Upper lobe of left lung (tissue), 4 donors: ENCODE data around the gene INIP.

Experiments used
- EP300 ChIP-seq, 4 donors: sonication (generic); formaldehyde crosslinking; IDR thresholded peaks; one replicate each; pipeline ENCODE4 v1.5.1; 2017; ENCODE audit warnings: antibody characterized with exemption in 4 of 4, control low read depth in 2 of 4
- POLR2A ChIP-seq, 4 donors: fragments of 450-650 bp; IDR thresholded peaks; one replicate each; pipeline ENCODE4 v1.5.1; 2016 to 2017; ENCODE audit warnings: antibody characterized with exemption in 4 of 4, mild to moderate bottlenecking in 2 of 4
- POLR2AphosphoS5 ChIP-seq, 2 donors: sonication (generic); formaldehyde crosslinking; IDR thresholded peaks; one replicate each; pipeline ENCODE4 v1.5.1; 2017; ENCODE audit warnings: antibody characterized with exemption in 2 of 2
- TF ChIP-seq, protein P1 (sequence below), 6 experiments: fragments of 450-650 bp in 4 of 6; fragments of 200-600 bp in 2 of 6; sonication (generic) in 2 of 6; IDR thresholded peaks; one replicate each; pipeline ENCODE4 v1.5.1; 2016 to 2019; ENCODE audit warnings: antibody characterized with exemption in 6 of 6

DNA sequence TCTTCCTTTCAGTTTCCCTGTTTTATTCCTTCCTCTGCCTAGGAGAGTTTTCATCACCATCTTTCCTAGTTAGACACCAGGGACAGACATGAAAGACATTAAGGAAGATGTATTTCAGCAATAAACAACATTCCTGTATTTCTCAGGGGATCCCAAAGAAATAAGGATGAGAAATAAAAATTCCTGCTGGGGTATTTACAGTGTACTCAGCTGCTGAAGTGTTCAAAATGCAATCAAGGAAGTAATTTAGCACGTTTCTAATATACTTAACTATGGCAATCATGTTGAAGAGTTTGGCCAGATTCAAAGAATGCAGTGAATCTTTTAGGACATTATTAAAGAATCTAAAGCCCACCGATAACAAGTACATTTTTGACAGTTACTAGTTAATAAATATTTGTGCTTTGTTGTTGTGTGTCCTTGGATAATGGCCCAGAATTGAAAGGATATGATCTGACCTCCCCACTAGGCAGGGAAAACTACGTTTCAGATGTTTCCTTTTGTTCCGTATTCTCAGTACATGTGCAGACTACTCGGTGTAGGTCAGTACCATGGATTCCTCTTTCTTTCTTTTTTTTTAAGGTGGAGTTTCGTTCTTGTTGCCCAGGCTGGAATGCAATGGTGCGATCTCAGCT is 46.8 kb downstream of the INIP start:
- TF ChIP-seq, protein P1, sequence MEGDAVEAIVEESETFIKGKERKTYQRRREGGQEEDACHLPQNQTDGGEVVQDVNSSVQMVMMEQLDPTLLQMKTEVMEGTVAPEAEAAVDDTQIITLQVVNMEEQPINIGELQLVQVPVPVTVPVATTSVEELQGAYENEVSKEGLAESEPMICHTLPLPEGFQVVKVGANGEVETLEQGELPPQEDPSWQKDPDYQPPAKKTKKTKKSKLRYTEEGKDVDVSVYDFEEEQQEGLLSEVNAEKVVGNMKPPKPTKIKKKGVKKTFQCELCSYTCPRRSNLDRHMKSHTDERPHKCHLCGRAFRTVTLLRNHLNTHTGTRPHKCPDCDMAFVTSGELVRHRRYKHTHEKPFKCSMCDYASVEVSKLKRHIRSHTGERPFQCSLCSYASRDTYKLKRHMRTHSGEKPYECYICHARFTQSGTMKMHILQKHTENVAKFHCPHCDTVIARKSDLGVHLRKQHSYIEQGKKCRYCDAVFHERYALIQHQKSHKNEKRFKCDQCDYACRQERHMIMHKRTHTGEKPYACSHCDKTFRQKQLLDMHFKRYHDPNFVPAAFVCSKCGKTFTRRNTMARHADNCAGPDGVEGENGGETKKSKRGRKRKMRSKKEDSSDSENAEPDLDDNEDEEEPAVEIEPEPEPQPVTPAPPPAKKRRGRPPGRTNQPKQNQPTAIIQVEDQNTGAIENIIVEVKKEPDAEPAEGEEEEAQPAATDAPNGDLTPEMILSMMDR (IDR thresholded peaks at IDR 0.05), result no peak
- TF ChIP-seq EP300 (IDR thresholded peaks at IDR 0.05) (no peak), POLR2A (IDR thresholded peaks at IDR 0.05) (no peak), POLR2AphosphoS5 (IDR thresholded peaks at IDR 0.05) (no peak)
